ENCODE results near the gene DAP.
"Not testable (repeated sequence)": the region's sequence is repeated elsewhere in the genome, so short reads cannot be mapped to it uniquely, and the experiment has no call there.

The DAP gene

DNA sequence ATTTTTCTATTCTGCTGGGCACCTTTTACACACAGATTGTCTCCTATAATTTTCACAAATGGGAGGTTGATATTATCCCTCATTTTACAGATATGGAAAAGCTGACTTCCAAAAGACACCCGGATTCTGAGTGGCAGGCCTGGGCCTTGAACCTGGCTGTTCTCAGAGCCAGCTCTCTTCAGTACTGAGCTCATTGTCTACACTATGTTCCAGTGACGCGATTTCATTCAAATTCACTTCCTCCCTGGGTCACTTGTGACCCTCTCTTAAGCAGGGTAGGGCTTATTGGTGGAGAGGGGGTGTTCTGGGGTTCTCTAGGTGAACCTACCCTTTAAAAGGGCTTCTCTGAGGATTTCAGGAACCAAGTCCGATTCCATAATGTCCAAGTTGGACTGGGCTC, 127.0 kb downstream of the DAP start:
- no peak for DNase-seq
- H3K4me3 ChIP-seq, result no peak overlapping the region
- TF ChIP-seq CTCF (IDR thresholded peaks at IDR 0.05), result no peak
- intact Hi-C loops (cut with DNase I; ENCODE audit: low total_unique reads), result no loop called here
- no peaks in the 10 kb centered on the region for H3K27me3 ChIP-seq
- H3K4me1 ChIP-seq, result no peaks in the 10 kb centered on the region
- no peaks in the 10 kb centered on the region for H3K9me3 ChIP-seq
- no peak overlapping the region for H3K27ac ChIP-seq
- no peaks in the 10 kb centered on the region for H3K36me3 ChIP-seq

- Histone ChIP-seq H3K27ac (no peak overlapping the region), H3K4me3 (no peak overlapping the region), H3K36me3 (no peaks in the 10 kb centered on the region), H3K9me3 (no peaks in the 10 kb centered on the region), H3K4me1 (no peaks in the 10 kb centered on the region), H3K27me3 (no peaks in the 10 kb centered on the region)
- DNase-seq, result no peak
- TF ChIP-seq CTCF (IDR thresholded peaks at IDR 0.05), result no peak
- intact Hi-C loops (cut with DNase I; ENCODE audit: low total_unique reads), result no loop called here
These were observed 127.6 kb downstream of the DAP start for GRCh38 chr5:10633271-10634049.

DNA sequence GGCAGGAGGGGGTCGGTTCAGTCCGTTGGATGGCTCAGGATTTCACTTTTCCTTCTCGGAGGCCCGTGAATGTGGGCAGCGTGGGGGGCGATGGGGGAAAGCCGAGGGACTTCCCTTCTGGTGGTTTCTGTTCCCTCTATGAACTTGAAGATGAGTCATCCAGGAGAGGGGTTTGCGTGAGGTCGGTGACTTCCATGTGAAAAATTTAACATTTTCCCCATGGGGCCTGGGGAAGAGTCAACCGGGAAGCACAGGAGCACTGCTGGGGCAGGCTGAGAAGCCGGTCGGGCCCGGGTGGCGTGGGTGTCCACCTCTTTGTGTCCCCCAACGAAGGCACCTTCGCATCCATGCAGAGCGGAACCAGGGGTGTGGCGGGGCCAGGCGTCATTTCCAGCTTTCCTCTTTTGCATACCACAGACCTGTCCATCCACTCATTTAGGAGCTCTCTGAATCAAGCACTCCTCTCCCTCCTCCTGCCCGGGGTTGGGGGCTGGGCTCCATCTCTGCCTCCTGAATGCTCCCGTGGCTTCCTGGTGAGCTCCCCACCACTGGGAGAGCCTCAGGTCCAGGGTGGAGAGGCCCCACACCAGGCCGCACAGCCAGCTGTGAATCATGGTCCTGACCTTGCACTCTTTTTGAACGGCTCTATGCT, 128.8 kb downstream of the DAP start:
- H3K36me3 ChIP-seq, result no peaks in the 10 kb centered on the region
- H3K4me1 ChIP-seq, result peaks cover 0 to 8% (median 3%) of the 10 kb centered on the region in 4 donors
- H3K9me3 ChIP-seq, result no peaks in the 10 kb centered on the region
- DNase-seq, result no peak
- intact Hi-C loops (cut with DNase I; ENCODE audit: low total_unique reads), result no loop called here
- H3K27me3 ChIP-seq, result no peaks in the 10 kb centered on the region
- TF ChIP-seq CTCF (IDR thresholded peaks at IDR 0.05), result no peak
- no peak overlapping the region for H3K4me3 ChIP-seq
- H3K27ac ChIP-seq, result no peak overlapping the region

GRCh38 chr5:10631316-10631996, 129.6 kb downstream of the DAP start:
- Histone ChIP-seq H3K4me1 (peaks cover 0 to 15% (median 7%) of the 10 kb centered on the region in 4 donors), H3K36me3 (no peaks in the 10 kb centered on the region), H3K9me3 (no peaks in the 10 kb centered on the region), H3K4me3 (no peak overlapping the region), H3K27me3 (no peaks in the 10 kb centered on the region), H3K27ac (no peak overlapping the region)
- no peak for TF ChIP-seq CTCF (IDR thresholded peaks at IDR 0.05)
- DNase-seq, result no peak
- intact Hi-C loops (cut with DNase I; ENCODE audit: low total_unique reads), result no loop called here

GRCh38 chr5:10630744-10631143, 130.3 kb downstream of the DAP start:
- intact Hi-C loops (cut with DNase I; ENCODE audit: low total_unique reads); H3K9me3 ChIP-seq; H3K27me3 ChIP-seq; H3K27ac ChIP-seq; H3K36me3 ChIP-seq; H3K4me3 ChIP-seq; DNase-seq: not testable (repeated sequence)
- H3K4me1 ChIP-seq, result peaks cover 0 to 15% (median 7%) of the 10 kb centered on the region in 4 donors

GRCh38 chr5:10630126-10630525, 130.9 kb downstream of the DAP start:
- Histone ChIP-seq H3K27ac (no peak overlapping the region), H3K4me1 (peaks cover 0 to 15% (median 7%) of the 10 kb centered on the region in 4 donors), H3K27me3 (no peaks in the 10 kb centered on the region), H3K4me3 (no peak overlapping the region), H3K9me3 (no peaks in the 10 kb centered on the region), H3K36me3 (no peaks in the 10 kb centered on the region)
- intact Hi-C loops (cut with DNase I; ENCODE audit: low total_unique reads), result no loop called here
- TF ChIP-seq CTCF (IDR thresholded peaks at IDR 0.05), result no peak
- no peak for DNase-seq

Data from tibial artery (tissue), 4 donors.